A549 (cell line): ENCODE results near the gene ABCC1.

Experiments used
- POLR2A ChIP-seq: IDR thresholded peaks from 2 replicates; pipeline ENCODE4 v1.6.1; 2012; ENCODE audit warnings: mild to moderate bottlenecking, low read length
- RCOR1 ChIP-seq: fragments of 150-350 bp; IDR thresholded peaks from 2 replicates; pipeline ENCODE4 v1.6.1; 2014; ENCODE audit warnings: antibody characterized with exemption, low read length, low read depth
- TF ChIP-seq, protein P1 (sequence below): fragments of >200 bp; sonication (Bioruptor Twin); formaldehyde crosslinking; IDR thresholded peaks from 3 replicates; pipeline ENCODE4 v1.5.1; 2016

DNA sequence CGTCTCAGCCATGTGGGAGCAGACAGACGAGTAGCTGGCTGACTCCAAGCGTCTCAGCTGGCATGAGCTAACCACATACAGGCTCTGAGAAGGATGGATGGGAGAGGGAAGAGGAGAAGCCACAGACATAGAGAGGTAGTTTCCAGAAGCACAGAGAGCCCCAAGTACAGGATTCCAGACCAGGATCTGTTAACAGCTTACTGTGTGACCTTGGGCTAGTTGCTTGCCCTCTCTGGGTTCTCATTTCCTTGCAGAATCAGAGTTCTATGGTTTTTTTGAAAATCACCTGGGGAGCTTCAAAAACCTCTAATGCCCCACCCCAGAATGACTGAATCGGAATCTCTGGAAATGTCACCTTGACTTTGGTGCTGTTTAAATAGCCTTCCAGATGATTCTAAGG lies 213.7 kb downstream of the ABCC1 start:
- TF ChIP-seq RCOR1 (no peak), POLR2A (no peak)
- TF ChIP-seq, protein P1, sequence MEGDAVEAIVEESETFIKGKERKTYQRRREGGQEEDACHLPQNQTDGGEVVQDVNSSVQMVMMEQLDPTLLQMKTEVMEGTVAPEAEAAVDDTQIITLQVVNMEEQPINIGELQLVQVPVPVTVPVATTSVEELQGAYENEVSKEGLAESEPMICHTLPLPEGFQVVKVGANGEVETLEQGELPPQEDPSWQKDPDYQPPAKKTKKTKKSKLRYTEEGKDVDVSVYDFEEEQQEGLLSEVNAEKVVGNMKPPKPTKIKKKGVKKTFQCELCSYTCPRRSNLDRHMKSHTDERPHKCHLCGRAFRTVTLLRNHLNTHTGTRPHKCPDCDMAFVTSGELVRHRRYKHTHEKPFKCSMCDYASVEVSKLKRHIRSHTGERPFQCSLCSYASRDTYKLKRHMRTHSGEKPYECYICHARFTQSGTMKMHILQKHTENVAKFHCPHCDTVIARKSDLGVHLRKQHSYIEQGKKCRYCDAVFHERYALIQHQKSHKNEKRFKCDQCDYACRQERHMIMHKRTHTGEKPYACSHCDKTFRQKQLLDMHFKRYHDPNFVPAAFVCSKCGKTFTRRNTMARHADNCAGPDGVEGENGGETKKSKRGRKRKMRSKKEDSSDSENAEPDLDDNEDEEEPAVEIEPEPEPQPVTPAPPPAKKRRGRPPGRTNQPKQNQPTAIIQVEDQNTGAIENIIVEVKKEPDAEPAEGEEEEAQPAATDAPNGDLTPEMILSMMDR = no peak
